Renal pelvis (tissue), 4 donors: ENCODE results near the gene CHPF. TPM values are rescaled to one million over a fixed set of nuclear protein-coding genes. Genes with fewer than 3 reads are reported as not detected.

Experiments used
- DNase-seq: peaks from one replicate; pipeline ENCODE4 v3.0.0-alpha.2; 2013
- polyA plus RNA-seq, 3 donors: library from polyadenylated mRNA; unstranded; fragments of 120-200 nt; gene quantifications; one replicate each; pipeline ENCODE4 v1.2.1, GENCODE V29; 2013; ENCODE audit not compliant: insufficient read length in 3 of 3

The CHPF gene
- polyA plus RNA-seq, 3 donors, result 29.3 to 45.3 (median 34.6) TPM

DNA sequence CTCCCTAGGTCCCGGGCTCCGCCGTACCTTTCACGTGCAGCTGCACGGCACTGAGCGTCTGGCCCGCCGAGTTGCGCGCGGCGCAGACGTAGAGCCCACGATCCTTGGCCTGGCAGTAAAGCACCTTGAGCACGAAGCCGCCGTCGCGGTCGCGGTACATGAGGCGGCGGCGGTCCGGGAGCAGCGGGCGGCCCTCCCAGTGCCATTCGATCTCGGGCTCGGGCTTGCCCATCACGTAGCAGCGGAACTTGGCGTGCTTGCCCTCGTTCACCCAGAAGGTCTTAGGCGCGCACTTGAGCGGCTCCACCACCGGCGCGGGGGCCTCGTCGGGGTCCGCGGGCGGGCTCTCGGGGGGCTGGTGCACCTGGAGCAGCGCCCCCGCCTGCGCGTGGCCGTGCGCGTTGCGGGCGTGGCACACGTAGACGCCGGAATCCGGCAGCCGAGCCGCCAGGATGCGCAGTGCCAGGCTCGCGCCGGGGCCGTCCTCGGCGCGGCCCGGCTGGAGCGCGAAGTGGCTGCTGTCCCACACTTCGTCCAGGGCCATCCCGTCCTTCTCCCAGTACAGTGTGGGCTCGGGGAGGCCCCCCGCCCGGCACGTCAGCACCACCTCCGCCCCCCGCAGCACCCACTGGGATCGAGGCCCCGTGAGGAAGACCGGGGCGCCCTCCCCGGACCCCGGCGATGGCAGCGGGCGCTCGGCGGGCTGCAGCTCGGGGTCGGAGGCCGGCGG lies 26.8 kb upstream of the CHPF start:
- DNase-seq, result no peak

DNA sequence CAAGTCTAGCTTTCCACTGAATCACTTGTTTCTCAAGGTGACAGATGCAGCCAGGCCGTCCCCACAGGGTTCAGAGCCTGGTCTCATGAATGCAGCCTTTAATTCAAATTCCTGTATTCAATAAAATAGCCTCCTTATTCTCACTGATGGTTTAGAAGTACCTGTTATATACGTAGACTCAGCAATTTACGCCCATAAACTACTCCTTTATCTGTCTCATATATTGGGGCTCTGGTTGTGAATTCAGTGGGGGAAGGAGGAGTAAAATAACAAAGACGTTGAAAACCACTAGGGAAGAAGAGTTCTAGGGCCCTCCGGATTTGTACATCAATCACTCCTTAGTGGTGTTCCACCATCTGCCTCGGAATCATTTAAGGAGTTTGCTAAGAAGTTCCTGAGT lies 26.0 kb upstream of the CHPF start:
- DNase-seq, result no peak

DNA sequence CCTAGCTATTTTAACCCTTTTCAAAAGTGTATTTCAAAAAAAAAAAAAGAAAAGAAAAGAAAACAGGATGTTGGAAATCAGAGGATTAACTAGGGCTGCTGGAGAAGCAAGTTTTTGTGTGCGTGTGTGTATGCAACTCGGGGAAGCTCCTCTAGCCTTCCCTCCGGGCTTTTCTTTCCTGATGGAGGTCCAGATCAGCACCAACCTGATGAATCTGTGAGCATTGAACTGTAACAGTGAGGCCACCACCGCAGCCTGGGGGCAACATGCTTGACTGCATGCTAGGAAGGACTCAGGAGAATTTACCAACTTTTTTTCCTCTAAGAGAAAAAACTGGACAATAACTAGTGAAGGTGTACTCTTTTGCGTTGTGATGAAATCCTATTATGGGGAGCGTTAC lies 25.4 kb upstream of the CHPF start:
- no peak for DNase-seq

DNA sequence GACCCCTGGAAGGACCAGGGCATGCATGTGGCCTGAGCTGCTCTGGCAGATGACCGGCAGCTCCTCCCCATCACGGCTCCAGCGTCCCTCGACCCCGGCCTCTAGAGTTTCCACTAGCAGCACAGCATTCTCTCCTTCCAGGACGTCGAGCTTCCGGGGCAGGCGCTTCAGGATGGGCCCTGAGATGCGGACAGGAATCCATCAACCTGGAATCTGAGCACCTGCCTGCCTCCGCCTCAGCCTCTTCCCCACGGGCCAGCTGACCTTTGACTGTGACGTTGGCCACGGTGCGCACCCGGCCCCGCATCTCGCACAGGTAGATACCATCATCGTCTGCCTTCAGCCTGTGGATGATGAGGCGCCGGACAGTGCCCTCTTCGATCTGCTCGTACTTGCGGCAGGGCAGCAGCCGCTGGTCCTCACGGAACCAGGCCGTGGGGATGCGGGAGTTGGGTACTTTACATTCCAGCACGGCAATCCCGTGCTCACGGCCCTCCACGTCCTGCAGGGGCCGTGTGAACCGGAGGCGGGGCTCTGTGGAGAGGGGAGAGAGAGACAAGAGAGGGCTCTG lies 24.3 kb upstream of the CHPF start:
- DNase-seq, result no peak

DNA sequence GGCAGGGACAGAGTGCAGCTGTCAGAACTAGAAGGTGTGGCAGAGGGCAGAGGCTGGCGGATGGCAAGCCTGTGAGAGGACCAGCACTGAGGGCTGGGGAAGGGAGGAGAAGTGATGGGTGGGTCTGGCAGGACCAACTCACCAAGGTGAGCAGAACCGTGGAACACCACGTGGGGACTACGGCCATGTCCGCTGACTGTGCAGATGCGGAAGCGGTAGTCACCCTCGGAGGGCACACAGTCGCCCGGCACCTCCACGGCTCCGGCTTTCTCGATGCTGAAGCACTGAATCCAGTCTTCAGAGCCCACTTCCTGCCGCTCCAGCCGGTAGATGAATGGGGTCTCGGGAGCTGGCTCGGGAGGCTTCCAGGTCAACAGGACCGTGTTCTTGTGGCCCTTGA lies 23.5 kb upstream of the CHPF start:
- DNase-seq, result no peak

- no peak for DNase-seq
These were observed 23.0 kb upstream of the CHPF start for GRCh38 chr2:219566640-219567039.

GRCh38 chr2:219565130-219566080 lies 21.8 kb upstream of the CHPF start:
- no peak for DNase-seq

- no peak for DNase-seq
These were observed 19.8 kb upstream of the CHPF start for GRCh38 chr2:219563271-219563928.

- no peak for DNase-seq
These were observed 18.7 kb upstream of the CHPF start for GRCh38 chr2:219562049-219563020.

DNA sequence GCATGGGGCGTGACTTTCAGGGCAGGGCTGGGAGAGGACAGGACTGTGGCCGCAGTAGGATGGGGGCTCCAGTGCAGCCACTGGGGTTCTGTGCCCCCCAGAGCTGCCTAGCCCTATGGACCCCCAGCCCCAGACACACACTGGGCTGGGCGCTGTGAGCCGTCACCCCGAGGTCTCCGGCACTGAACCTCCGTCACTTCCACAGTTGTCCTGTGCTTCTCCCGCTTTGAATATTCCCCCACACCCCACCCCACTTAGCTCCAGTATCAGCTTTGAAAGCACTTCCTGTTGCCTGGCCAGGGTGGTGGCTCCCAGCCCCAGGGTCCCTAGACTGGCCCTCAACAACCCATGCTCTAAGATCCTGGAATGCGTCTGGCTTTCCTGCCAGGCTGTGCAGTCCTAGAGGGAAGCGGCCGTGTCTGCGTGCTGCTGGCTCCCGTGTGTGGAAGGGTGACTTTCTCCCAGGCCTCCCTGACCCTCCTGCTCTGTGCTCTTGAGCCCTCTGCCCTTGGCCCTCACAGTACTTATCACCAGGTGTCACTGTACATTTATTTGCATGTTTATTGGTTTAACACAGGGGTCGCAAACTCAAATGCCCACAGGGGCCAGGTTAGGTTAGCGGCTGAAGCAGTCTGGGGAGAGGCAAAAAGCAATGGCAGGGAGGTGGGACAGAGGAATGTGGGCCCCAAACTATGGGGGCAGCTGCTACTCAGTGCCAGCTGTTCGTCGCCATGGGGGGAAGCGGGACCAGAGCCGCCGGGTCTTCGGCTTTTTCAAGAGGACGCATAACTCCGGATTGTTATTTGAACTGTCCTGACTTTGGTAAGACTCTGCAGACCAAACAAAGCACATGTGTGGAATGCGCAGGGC lies 17.8 kb upstream of the CHPF start:
- DNase-seq, result no peak

DNA sequence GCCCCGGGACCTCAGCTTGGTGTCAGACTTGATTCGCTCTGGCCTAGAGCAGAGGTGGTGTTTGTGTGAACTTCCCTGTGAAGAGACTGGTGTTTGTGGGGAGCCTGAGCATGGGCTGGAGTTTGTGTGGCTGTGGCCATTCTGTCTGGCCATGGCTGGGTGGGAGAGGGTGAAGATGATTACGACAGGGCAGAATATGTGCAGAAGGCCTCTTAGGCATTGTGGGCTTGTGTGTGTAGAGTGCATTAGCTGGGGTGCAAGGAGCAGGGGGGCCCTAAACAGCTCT lies 17.2 kb upstream of the CHPF start:
- DNase-seq, result no peak

GRCh38 chr2:219560037-219560892 lies 16.7 kb upstream of the CHPF start:
- no peak for DNase-seq

DNA sequence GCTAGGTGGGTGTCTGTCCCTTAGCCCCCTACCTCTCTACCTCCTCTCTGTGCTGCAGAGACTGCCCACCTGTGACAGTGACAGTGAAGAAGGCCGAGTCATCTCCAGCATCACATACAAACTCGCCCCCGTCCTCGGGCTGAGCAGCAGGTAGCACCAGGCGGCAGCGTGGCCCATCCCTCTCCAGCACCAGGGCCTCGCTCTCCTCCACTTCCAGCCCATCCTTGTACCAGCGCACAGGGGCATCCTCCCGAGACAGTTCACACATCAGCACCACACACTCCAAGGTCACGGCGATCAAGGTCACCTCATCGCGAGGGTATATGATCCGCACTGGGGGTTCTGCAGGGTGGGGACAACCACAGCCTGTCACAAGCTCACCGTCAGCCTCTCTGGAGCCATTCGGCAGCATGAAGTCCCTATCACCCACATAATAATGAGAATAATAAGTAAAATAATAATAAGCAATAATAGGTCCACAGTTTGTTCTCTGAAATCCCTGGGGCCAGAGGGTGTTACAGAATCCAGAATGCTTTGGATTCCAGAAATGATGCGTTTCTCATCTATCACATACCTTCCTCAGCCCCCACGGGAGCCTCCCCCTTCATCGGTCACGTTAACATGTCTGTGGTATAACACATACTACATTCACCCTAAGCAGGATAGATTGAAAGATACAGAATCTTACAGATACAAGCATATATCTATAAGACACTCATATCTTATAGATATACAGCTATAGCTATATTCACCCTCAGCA lies 15.7 kb upstream of the CHPF start:
- no peak for DNase-seq

DNA sequence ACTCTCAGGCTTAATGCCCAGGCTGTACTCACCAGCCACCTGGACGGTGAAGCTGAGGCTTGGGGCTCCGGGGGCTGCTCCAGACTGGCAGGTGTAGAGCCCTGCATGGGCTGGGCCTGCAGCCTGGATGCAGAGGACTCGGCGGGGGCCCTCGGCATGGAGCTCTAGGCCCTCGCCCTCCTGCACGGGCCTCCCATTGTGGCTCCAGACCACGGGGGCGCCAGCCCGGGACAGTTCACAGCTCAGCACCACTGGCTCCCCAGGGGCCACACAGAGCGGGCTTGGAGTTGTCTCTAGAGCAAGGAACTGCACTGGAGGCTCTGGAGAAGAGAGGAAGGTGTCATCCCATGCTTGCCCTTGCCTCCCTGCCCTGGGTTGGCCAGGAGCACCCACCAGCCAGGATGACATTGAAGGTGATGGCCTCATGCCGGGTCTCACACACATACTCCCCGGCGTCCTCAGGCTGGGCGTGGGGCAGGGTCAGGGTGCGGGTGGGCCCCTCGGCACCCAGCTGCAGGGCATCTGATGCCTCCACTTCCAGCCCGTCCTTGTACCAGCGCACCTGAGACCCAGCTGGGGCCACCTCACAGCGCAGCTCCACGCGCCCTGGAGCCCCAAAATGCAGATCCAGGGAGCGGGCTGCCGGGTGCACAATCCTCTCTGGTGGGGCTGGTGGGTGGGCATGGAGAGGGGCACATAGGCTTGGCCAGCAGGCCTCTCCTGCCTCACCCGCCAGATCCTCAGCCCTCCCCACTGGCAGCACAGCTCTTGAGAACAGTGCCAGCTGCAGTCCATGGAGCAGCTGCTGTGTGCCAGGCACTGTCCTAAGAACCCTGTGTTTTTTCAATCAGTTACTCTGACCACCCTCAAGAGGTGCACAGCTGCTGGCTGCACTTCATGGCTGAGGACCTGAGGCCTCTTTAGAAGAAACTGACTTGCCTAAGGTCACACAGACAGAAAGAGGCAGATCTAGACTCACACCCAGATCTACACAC lies 14.5 kb upstream of the CHPF start:
- no peak for DNase-seq

DNA sequence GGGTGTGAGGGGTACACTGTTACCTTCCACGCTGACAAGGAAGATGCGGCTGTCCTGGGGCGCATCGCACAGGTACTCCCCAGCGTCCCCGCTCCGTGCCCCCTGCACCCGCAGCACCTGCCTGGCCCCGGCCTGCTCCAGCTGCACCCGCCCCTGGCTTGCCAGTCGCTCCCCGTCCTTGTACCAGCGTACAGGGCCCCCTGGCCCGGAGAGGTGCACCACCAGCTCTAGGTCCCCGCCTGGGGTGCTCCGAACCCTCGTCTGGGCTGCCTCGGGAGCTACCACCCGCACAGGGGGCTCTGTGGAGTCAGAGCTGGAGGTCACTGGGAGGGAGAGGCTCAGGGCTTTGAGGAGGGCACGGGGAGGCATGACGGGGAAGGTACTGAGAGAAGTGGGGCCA lies 13.7 kb upstream of the CHPF start:
- DNase-seq, result no peak

- no peak for DNase-seq
These were observed 12.8 kb upstream of the CHPF start for GRCh38 chr2:219556413-219556812.

- no peak for DNase-seq
These were observed 12.3 kb upstream of the CHPF start for GRCh38 chr2:219555956-219556355.
